GM12865 (cell line): ENCODE results near the gene MRFAP1L1.
A peak's percentile ranks its signal among the peaks of the same experiment; 100 is the strongest.

Experiments
- DNase-seq: peaks from one replicate; pipeline ENCODE4 v3.0.0; 2010; ENCODE audit warnings: low read depth
- H3K4me3 ChIP-seq: 2 replicates; pipeline ENCODE4 v1.5.1; 2011; ENCODE audit warnings: mild to moderate bottlenecking, low read depth, low read length, control low read depth
- CTCF ChIP-seq: IDR thresholded peaks from 2 replicates; pipeline ENCODE4 v1.5.1; 2011; ENCODE audit warnings: low read length, control low read depth, low read depth, inconsistent platforms; ENCODE audit not compliant: insufficient read depth; ENCODE audit errors: missing control alignments

The MRFAP1L1 gene

DNA sequence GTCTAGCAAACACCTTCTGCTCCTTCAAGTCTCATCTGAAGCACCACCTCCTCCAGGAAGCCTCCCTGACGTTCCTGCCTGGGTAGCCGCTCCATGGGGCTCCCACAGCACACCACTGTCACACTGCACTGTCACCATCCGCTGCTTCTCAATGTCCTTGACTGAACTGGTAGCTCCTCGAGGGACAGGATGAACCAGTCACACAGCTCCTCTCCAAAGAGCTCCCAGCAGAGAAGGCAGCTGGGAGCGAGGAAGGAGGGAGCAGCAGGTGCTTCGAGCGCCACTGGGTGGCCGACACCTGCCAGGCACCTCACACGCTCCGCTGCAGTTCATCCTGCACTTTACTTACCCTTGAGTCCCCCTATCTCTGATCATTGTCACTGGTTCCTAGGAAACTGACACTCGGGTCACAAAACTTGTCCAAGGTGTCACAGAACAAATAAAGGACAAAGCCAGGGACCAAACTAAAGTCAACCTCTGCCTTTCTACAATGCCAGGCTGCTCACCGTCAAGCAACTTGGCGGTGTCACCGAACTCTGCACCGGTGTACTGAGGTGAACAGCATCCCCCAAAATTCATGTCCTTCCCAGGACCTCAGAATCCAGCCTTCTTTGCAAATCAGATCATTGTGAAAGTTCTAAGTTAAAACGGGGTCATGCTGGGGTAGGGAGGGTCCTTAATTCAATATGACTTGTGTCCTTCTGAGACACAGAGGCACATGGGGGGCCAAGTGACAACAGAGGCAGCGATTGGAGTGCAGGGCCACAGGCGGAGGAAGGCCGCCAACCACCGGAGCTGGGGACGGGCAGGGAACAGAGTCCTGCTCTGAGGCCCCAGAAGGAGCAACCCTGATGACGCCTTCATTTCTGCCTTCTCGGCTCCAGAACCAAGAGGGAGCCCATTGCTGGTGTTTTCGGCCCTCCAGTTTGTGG, 21.5 kb downstream of the MRFAP1L1 start:
- no peak overlapping the region for H3K4me3 ChIP-seq

DNA sequence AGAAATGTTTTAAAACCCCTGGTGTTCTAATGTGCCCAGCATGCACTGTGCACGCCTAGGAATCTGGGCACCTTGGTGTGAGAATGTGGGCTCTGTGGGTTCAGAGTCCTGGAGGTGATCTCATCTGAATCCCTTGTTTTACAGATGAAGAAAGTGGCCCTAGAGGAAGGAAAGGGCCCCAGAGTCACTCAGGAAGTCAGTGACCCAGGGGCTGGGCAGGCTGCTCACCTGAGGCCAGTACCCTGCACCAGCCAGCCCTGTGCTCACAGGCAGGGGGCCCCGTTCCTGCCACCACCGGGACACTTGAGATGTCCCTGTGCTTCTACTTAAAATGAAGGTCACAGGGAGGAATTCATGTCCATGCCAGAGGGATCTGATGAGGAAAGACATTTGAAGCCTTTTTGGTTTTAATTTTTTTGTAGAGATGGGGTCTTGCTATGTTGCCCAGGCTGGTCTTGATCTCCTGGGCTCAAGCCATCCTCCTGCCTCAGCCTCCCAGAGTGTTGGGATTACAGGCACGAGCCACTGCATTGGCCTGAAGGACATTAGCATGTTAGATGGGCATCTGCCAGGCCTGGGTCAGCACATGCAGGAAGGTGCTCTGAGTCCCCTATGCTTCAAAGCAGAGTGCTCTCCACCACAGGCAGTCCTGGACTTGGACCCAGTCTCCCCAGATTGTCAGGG, 23.4 kb downstream of the MRFAP1L1 start:
- DNase-seq, result no peak
- no peak overlapping the region for H3K4me3 ChIP-seq
- no peak for TF ChIP-seq CTCF

More for the DNA sequence above, 21.5 kb downstream of the MRFAP1L1 start:
- TF ChIP-seq CTCF, result peak; percentile 7
- DNase-seq, result no peak

DNA sequence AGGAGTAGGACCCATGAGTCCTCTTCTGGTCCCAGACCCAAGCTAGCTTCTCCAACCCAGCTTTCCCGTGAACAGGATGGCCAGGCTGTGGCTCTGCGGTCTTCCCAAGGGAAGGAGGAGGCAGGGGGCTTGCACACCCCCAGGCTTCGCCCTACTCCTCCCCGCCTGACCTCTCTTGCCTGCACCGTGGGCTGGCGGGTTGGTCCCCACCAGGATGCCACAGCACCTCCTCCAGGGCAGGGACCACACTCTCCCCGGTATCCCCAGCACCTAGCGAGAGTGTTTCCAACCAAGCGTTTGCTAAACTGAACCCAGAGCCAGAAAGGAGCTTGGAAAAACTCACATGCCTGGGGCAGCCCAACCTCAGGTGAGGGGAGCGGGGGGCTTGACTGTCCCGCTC, 25.0 kb downstream of the MRFAP1L1 start:
- no peak overlapping the region for H3K4me3 ChIP-seq
- TF ChIP-seq CTCF, result no peak
- DNase-seq, result no peak

DNA sequence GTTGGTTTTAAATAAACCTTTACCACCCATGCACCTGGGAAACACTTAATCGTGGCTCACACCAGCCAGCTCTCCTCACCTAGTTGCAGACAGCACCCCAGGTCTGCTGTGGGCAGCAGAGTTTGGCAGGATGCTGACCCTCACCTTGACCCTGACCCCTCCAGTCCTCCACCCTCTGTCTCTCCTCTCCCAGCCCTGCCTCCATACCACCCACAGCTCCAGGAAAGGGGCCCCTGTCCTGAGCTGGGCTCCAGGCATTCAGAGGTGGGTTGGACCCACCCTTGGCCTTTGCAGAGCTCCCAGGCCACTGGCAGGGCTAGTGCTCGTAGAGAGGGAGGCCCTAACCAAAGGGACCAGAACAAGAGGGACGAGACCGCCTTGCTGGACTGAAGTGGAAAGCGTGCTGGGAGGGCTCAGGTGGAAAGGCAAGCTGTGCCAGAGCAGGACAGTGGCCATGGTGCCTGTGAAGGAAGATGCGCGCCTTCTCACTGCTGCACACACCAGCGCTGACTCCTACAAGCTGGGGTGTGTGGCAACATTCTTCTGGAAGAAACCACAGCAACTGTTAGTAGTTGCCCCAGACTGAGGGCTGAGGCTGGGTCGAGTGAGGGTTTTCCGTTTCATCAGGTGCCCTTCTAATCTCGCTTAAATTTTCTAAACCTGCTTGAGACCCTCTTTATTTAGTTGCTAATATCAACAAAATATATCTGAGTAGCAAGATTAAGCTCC, 26.6 kb downstream of the MRFAP1L1 start:
- H3K4me3 ChIP-seq, result no peak overlapping the region
- DNase-seq, result no peak
- TF ChIP-seq CTCF, result no peak

GRCh38 chr4:6681191-6681590, 28.5 kb downstream of the MRFAP1L1 start:
- DNase-seq, result no peak
- TF ChIP-seq CTCF, result peak; percentile 26
- H3K4me3 ChIP-seq, result no peak overlapping the region

DNA sequence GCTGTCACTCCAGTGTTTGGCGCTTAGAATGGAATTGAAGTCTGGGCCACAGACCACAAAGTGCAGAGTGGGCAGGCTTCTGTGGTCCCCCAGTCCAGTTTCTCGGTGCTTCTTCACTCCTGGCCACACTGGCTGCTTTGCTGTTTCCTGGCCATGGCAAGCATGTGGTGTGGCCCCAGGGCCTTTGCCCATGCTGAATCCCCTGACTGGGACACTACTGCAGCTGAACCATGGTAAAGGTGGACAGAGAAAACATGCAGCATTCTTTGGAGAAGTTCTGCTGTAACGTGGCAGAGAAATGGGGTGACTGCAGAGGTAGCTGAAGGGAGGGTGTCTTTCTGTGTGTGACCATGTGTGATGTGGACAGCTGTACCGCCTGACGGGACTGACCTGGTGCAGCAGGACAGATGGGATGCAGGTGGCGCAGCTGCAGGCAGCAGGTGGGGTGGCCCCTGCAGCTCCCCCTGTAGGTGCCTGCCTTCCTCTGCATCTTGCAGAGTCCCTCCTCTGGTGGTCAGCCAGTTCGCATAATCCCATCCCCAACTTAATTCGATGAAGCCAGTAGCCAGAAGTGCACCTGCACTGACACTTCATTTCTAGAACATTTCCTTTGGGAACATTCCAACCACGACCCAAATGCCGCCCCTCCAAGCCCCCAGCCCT, 29.2 kb downstream of the MRFAP1L1 start:
- H3K4me3 ChIP-seq, result no peak overlapping the region
- peak; percentile 42 for TF ChIP-seq CTCF
- DNase-seq, result no peak
